HepG2 (cell line): ENCODE measurements around the gene SAMD4A. TPM values are rescaled to one million over a fixed set of nuclear protein-coding genes. Genes with fewer than 3 reads are reported as not detected.

ENCODE experiments used
- ATAD3A ChIP-seq: sonication (generic); formaldehyde crosslinking; IDR thresholded peaks from 2 replicates; pipeline ENCODE4 v1.4.0; 2020; ENCODE audit warnings: missing genetic modification reagents
- BCL6 ChIP-seq: IDR thresholded peaks from 2 replicates; pipeline ENCODE4 v1.6.1; 2016; ENCODE audit warnings: missing genetic modification reagents, missing compliant biosample characterization
- DNMT1 ChIP-seq: sonication (generic); formaldehyde crosslinking; IDR thresholded peaks from 2 replicates; pipeline ENCODE4 v1.5.1; 2020; ENCODE audit warnings: mild to moderate bottlenecking, missing genetic modification reagents
- EHMT2 ChIP-seq: fragments of 200-600 bp; sonication (generic); IDR thresholded peaks from 2 replicates; pipeline ENCODE4 v1.7.0; 2017; ENCODE audit warnings: antibody characterized with exemption, low read depth, low read length, borderline replicate concordance
- FOXO1 ChIP-seq: sonication (generic); formaldehyde crosslinking; IDR thresholded peaks from 2 replicates; pipeline ENCODE4 v1.4.0; 2020; ENCODE audit warnings: missing genetic modification reagents
- GTF3A ChIP-seq: sonication (generic); formaldehyde crosslinking; conservative IDR thresholded peaks from 2 replicates; pipeline ENCODE4 v1.4.0; 2020; ENCODE audit warnings: mild to moderate bottlenecking, missing genetic modification reagents
- KDM3A ChIP-seq: IDR thresholded peaks from 2 replicates; pipeline ENCODE4 v1.6.1; 2018; ENCODE audit warnings: low read depth, missing compliant biosample characterization
- KLF15 ChIP-seq: sonication (generic); formaldehyde crosslinking; IDR thresholded peaks from 2 replicates; pipeline ENCODE4 v1.8.1; 2023; ENCODE audit warnings: borderline replicate concordance, mild to moderate bottlenecking, inconsistent platforms, missing genetic modification reagents, mixed read lengths
- MEIS1 ChIP-seq: sonication (generic); formaldehyde crosslinking; IDR thresholded peaks from 2 replicates; pipeline ENCODE4 v1.9.0; 2021; ENCODE audit warnings: mild to moderate bottlenecking, missing genetic modification reagents, moderate library complexity, borderline replicate concordance
- NFE2 ChIP-seq: sonication (generic); formaldehyde crosslinking; IDR thresholded peaks from 2 replicates; pipeline ENCODE4 v1.4.0; 2020; ENCODE audit warnings: missing genetic modification reagents
- NR2F1 ChIP-seq, 2 experiments: fragments of 450-650 bp in 1 of 2; formaldehyde crosslinking in 1 of 2; IDR thresholded peaks; 2 replicates each; pipeline versions ENCODE4 v1.5.0 to v1.6.1; 2016 to 2020; ENCODE audit warnings: mild to moderate bottlenecking in 1 of 2, missing compliant biosample characterization in 1 of 2, missing genetic modification reagents in 1 of 2, moderate library complexity in 1 of 2
- PAXIP1 ChIP-seq: sonication (generic); formaldehyde crosslinking; conservative IDR thresholded peaks from 2 replicates; pipeline ENCODE4 v1.4.0; 2020; ENCODE audit warnings: mild to moderate bottlenecking, missing genetic modification reagents, moderate library complexity
- RARG ChIP-seq: sonication (generic); formaldehyde crosslinking; IDR thresholded peaks from 2 replicates; pipeline ENCODE4 v1.4.0; 2020; ENCODE audit warnings: low read depth, mild to moderate bottlenecking, missing genetic modification reagents
- STAG1 ChIP-seq: sonication (generic); formaldehyde crosslinking; IDR thresholded peaks from 2 replicates; pipeline ENCODE4 v1.4.0; 2020; ENCODE audit warnings: missing genetic modification reagents
- ZBTB7A ChIP-seq: sonication (generic); formaldehyde crosslinking; IDR thresholded peaks from 2 replicates; pipeline ENCODE4 v1.8.0; 2022; ENCODE audit warnings: mild to moderate bottlenecking, missing genetic modification reagents
- ZNF124 ChIP-seq: sonication (generic); formaldehyde crosslinking; IDR thresholded peaks from 2 replicates; pipeline ENCODE4 v1.4.0; 2020; ENCODE audit warnings: missing genetic modification reagents
- ZNF143 ChIP-seq: sonication (generic); formaldehyde crosslinking; IDR thresholded peaks from 2 replicates; pipeline ENCODE4 v1.4.0; 2020; ENCODE audit warnings: missing genetic modification reagents
- ZNF292 ChIP-seq: sonication (generic); formaldehyde crosslinking; IDR thresholded peaks from 2 replicates; pipeline ENCODE4 v1.8.1; 2022; ENCODE audit warnings: mild to moderate bottlenecking, low read depth, missing genetic modification reagents, borderline replicate concordance
- ZNF431 ChIP-seq: sonication (generic); formaldehyde crosslinking; IDR thresholded peaks from 2 replicates; pipeline ENCODE4 v1.9.0; 2022; ENCODE audit warnings: missing genetic modification reagents, low read depth, mild to moderate bottlenecking, borderline replicate concordance
- ZNF557 ChIP-seq: sonication (generic); formaldehyde crosslinking; IDR thresholded peaks from 2 replicates; pipeline ENCODE4 v1.4.0; 2020; ENCODE audit warnings: missing genetic modification reagents
- ZNF615 ChIP-seq: sonication (generic); formaldehyde crosslinking; IDR thresholded peaks from 2 replicates; pipeline ENCODE4 v1.5.0; 2020; ENCODE audit warnings: mild to moderate bottlenecking, missing genetic modification reagents, borderline replicate concordance
- ZNF629 ChIP-seq: sonication (generic); formaldehyde crosslinking; conservative IDR thresholded peaks from 2 replicates; pipeline ENCODE4 v1.5.0; 2020; ENCODE audit warnings: missing genetic modification reagents
- ZNF644 ChIP-seq: IDR thresholded peaks from 2 replicates; pipeline ENCODE4 v1.6.1; 2016; ENCODE audit warnings: low read depth
- ZZZ3 ChIP-seq: sonication (generic); formaldehyde crosslinking; IDR thresholded peaks from 2 replicates; pipeline ENCODE4 v1.4.0; 2020; ENCODE audit warnings: missing genetic modification reagents, mild to moderate bottlenecking, borderline replicate concordance
- polyA plus RNA-seq, 8 experiments: library from polyadenylated mRNA; depleted of rRNA in 3 of 8; stranded (reverse) in 7 of 8; unstranded in 1 of 8; fragments of >200 nt; fragmentation: Illumina TruSeq in 4 of 8; extraction: Trizol in 4 of 8; gene quantifications; 2 replicates each; pipeline versions ENCODE4 v1.2.1 to v1.2.3, GENCODE V29; 2011 to 2016; ENCODE audit warnings: low read depth in 4 of 8, missing spikeins in 1 of 8, mixed read lengths in 1 of 8; ENCODE audit not compliant: insufficient read depth in 1 of 8
- total RNA-seq, 5 experiments: library from RNA; depleted of rRNA; stranded (reverse); fragments of >200 nt; fragmentation: Illumina TruSeq; extraction: Trizol; gene quantifications; 2 replicates each; pipeline ENCODE4 v1.2.3, GENCODE V29; 2016; ENCODE audit warnings: low read depth in 1 of 5
- TF ChIP-seq, protein P1 (sequence below): sonication (generic); formaldehyde crosslinking; IDR thresholded peaks from 2 replicates; pipeline ENCODE4 v1.8.0; 2022; ENCODE audit warnings: mild to moderate bottlenecking, missing genetic modification reagents, moderate library complexity
- TF ChIP-seq, protein P2 (sequence below): sonication (generic); IDR thresholded peaks from 2 replicates; pipeline ENCODE4 v1.6.1; 2016; ENCODE audit warnings: low read depth, borderline replicate concordance

The SAMD4A gene
- total and polyA plus RNA-seq, 2 of the 13 experiments (the other 11 are each of a cell fraction or from before 2014, with no cell fraction given), result 11.8 to 13.0 TPM

DNA sequence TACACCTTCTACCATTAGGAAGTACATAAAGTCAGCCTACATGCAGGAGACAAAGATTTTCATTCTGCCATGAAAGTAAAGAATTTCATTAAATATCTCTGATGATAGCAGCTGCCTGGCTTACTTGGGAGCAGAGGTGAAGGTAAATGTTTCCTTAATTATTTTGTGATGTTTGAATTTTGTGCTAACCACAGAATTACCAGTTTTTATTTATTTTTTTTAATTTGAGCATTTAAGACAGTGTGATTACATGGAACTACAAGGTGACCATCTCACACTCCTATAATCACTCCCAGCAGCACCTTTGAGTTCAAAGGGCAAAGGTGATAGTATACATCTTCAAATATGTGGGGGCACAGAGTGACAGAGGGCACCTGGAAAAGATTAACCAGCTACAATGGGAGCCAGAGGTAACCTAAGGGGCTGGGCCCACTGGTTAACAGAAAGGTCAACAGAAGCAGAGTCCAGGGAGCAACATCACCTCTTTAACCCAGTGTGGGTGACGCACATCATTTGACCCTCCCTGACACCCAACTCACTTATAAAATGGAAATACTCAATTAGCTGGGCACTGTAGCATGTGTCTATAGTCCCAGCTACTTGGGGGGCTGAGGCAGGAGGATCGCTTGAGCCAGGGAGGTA, 270.7 kb downstream of the SAMD4A start (continued):
- no peak for TF ChIP-seq RARG (CRISPR knock-in tag)
- TF ChIP-seq NR2F1 (CRISPR knock-in tag; IDR thresholded peaks at IDR 0.05), result peak; percentile 97
- 0 out of 2 replicates have a peak, but pooled peaks have one; percentile 32 for TF ChIP-seq ZNF124 (CRISPR knock-in tag)
- no peak for TF ChIP-seq ZNF557
- TF ChIP-seq ZZZ3 (CRISPR knock-in tag), result no peak
- 0 out of 2 replicates have a peak, but pooled peaks have one; percentile 60 for TF ChIP-seq ZNF431 (CRISPR knock-in tag)
- TF ChIP-seq, protein P1, sequence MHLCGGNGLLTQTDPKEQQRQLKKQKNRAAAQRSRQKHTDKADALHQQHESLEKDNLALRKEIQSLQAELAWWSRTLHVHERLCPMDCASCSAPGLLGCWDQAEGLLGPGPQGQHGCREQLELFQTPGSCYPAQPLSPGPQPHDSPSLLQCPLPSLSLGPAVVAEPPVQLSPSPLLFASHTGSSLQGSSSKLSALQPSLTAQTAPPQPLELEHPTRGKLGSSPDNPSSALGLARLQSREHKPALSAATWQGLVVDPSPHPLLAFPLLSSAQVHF (CRISPR knock-in tag), result no peak
- peak; percentile 80; the same call in 1 of the 2 replicates for TF ChIP-seq ZNF292 (CRISPR knock-in tag)
- peak; percentile 78; the same call in 1 of the 2 replicates for TF ChIP-seq FOXO1 (CRISPR knock-in tag)
- no peak for TF ChIP-seq ZNF629 (CRISPR knock-in tag)
- no peak for TF ChIP-seq DNMT1
- peak; percentile 99 for TF ChIP-seq PAXIP1 (CRISPR knock-in tag)
- peak; percentile 78 for TF ChIP-seq BCL6 (CRISPR knock-in tag)
- TF ChIP-seq, protein P2, sequence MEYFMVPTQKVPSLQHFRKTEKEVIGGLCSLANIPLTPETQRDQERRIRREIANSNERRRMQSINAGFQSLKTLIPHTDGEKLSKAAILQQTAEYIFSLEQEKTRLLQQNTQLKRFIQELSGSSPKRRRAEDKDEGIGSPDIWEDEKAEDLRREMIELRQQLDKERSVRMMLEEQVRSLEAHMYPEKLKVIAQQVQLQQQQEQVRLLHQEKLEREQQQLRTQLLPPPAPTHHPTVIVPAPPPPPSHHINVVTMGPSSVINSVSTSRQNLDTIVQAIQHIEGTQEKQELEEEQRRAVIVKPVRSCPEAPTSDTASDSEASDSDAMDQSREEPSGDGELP, result 0 out of 2 replicates have a peak, but pooled peaks have one; percentile 56
- 0 out of 2 replicates have a peak, but pooled peaks have one; percentile 54 for TF ChIP-seq EHMT2
- TF ChIP-seq NFE2 (CRISPR knock-in tag), result no peak
- TF ChIP-seq GTF3A (CRISPR knock-in tag), result no peak
- peak; percentile 40; the same call in 1 of the 2 replicates for TF ChIP-seq KDM3A (CRISPR knock-in tag)
- TF ChIP-seq MEIS1 (CRISPR knock-in tag), result no peak; the same call in 1 of the 2 replicates
- TF ChIP-seq ZNF644, result peak; percentile 86
- TF ChIP-seq ZNF143, result 0 out of 2 replicates have a peak, but pooled peaks have one; percentile 41
- peak; percentile 5; the same call in 1 of the 2 replicates for TF ChIP-seq STAG1
- TF ChIP-seq ZNF615, result no peak
- TF ChIP-seq KLF15 (CRISPR knock-in tag), result no peak
- TF ChIP-seq ATAD3A (CRISPR knock-in tag), result no peak
- TF ChIP-seq ZBTB7A (CRISPR knock-in tag), result no peak
